ENCODE results near the gene MYH14. TPM values are rescaled to one million over a fixed set of nuclear protein-coding genes. Genes with fewer than 3 reads are reported as not detected.

The MYH14 gene
- total and polyA plus RNA-seq, 2 experiments from 2014 or later: 40.9 to 64.4 TPM

DNA sequence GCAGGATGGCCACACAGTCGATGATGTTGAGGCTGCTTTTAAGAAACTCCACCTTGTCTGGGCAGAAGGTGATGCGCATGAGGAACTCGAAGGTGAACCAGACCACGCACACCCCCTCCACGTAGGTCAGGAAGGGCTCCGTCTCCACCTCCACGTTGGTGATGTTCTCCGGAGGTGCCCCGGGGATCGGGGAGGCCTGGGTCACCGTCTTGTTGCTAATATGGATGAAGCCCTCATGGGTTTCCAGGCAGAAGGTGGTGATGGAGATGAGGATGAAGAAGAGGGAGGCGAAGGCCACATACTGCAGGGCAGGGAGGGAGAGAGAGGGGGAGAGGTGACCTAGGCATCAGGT lies 120.3 kb downstream of the MYH14 start:
- 95% methylated on average over 12 of the region's 12 CpGs for WGBS (ENCODE audit: low lambda C conversion rate, missing lambda C conversion rate)
- peaks cover 3% of the 10 kb centered on the region for H4K20me1 ChIP-seq (ENCODE audit: insufficient read depth, poor library complexity, severe bottlenecking)
- TF ChIP-seq, protein P1, sequence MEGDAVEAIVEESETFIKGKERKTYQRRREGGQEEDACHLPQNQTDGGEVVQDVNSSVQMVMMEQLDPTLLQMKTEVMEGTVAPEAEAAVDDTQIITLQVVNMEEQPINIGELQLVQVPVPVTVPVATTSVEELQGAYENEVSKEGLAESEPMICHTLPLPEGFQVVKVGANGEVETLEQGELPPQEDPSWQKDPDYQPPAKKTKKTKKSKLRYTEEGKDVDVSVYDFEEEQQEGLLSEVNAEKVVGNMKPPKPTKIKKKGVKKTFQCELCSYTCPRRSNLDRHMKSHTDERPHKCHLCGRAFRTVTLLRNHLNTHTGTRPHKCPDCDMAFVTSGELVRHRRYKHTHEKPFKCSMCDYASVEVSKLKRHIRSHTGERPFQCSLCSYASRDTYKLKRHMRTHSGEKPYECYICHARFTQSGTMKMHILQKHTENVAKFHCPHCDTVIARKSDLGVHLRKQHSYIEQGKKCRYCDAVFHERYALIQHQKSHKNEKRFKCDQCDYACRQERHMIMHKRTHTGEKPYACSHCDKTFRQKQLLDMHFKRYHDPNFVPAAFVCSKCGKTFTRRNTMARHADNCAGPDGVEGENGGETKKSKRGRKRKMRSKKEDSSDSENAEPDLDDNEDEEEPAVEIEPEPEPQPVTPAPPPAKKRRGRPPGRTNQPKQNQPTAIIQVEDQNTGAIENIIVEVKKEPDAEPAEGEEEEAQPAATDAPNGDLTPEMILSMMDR (IDR thresholded peaks at IDR 0.05; ENCODE audit: poor library complexity): no peak
- TF ChIP-seq EZH2phosphoT487 (IDR thresholded peaks at IDR 0.05; ENCODE audit: low read depth, severe bottlenecking, unreplicated experiment): no peak
- no peak for TF ChIP-seq EZH2 (IDR thresholded peaks at IDR 0.05; ENCODE audit: borderline replicate concordance)
- no peak overlapping the region for H3K4me3 ChIP-seq
- peaks cover 23% of the 10 kb centered on the region for H3K27me3 ChIP-seq
- no peaks in the 10 kb centered on the region for H3K9me2 ChIP-seq (replicated peaks; ENCODE audit: insufficient read depth)
- no peak overlapping the region for H2AFZ ChIP-seq
- H3K79me2 ChIP-seq: no peaks in the 10 kb centered on the region
- H3K36me3 ChIP-seq (replicated peaks; ENCODE audit: insufficient read depth, low read depth): no peaks in the 10 kb centered on the region
- H3K27ac ChIP-seq: no peak overlapping the region
- no peak overlapping the region for H3K4me2 ChIP-seq
- DNase-seq (ENCODE audit: low spot score): no peak
- H3K9me3 ChIP-seq (ENCODE audit: low read depth): no peaks in the 10 kb centered on the region
- peaks cover 4% of the 10 kb centered on the region for H3K4me1 ChIP-seq (ENCODE audit: insufficient read depth)

- Histone ChIP-seq H3K79me2 (no peaks in the 10 kb centered on the region), H3K4me1 (ENCODE audit: insufficient read depth) (peaks cover 4% of the 10 kb centered on the region), H4K20me1 (ENCODE audit: insufficient read depth, poor library complexity, severe bottlenecking) (peaks cover 3% of the 10 kb centered on the region), H3K9me3 (ENCODE audit: low read depth) (no peaks in the 10 kb centered on the region), H3K36me3 (replicated peaks; ENCODE audit: insufficient read depth, low read depth) (no peaks in the 10 kb centered on the region), H3K4me2 (no peak overlapping the region), H3K9me2 (replicated peaks; ENCODE audit: insufficient read depth) (no peaks in the 10 kb centered on the region), H2AFZ (no peak overlapping the region), H3K4me3 (no peak overlapping the region), H3K27ac (no peak overlapping the region), H3K27me3 (peaks cover 23% of the 10 kb centered on the region)
- WGBS (ENCODE audit: low lambda C conversion rate, missing lambda C conversion rate): 79% methylated on average over 11 of the region's 11 CpGs
- TF ChIP-seq, protein P1 (IDR thresholded peaks at IDR 0.05; ENCODE audit: poor library complexity): no peak
- no peak for TF ChIP-seq EZH2 (IDR thresholded peaks at IDR 0.05; ENCODE audit: borderline replicate concordance)
- no peak for DNase-seq (ENCODE audit: low spot score)
Observed at GRCh38 chr19:50324331-50324730, 120.9 kb downstream of the MYH14 start.

DNA sequence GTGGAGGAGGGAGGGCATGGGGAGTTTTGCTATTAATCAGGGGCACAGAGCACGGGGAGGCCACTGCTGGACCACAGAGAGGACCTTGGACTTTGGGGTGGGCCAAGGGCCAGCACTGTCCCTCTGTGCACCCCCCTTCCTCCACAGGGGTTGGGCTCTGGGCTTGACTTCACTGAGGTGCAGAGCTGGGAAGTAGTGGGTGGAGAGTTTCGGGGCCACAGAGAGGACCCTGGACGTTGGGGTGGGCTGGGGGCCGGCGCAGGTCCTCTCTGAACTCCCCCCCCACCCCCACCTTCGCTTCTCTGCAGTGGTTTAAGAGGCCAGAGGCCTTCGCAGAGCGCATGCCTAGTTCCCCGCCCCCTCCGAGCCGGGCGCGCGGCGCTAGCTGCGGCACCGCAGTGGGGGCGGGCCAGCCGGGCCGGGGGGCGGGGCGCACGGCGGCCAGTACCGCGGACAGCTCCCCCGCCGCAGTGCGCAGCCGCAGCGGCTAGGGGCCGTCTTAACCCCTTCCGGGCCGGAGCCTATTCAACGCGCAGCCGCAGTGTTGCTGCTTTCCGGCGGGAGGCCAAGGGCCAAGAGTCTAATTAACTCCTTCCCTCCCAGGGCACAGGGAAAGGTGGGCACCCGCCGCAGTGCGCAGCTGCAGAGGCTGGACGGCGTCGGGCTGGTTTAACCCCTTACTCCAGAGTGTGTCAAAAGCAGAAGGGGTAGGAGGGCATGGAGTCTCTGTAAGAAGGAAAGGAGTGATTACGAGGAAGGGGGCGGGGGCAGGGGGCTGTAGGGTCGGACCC lies 122.1 kb downstream of the MYH14 start:
- no peak overlapping the region for H3K27ac ChIP-seq
- no peaks in the 10 kb centered on the region for H3K9me2 ChIP-seq (replicated peaks; ENCODE audit: insufficient read depth)
- peaks cover 23% of the 10 kb centered on the region for H3K27me3 ChIP-seq
- H3K79me2 ChIP-seq: no peaks in the 10 kb centered on the region
- TF ChIP-seq EZH2 (IDR thresholded peaks at IDR 0.05; ENCODE audit: borderline replicate concordance) (no peak), EZH2phosphoT487 (IDR thresholded peaks at IDR 0.05; ENCODE audit: low read depth, severe bottlenecking, unreplicated experiment) (no peak)
- H3K4me3 ChIP-seq: no peak overlapping the region
- peaks cover 3% of the 10 kb centered on the region for H4K20me1 ChIP-seq (ENCODE audit: insufficient read depth, poor library complexity, severe bottlenecking)
- WGBS (ENCODE audit: low lambda C conversion rate, missing lambda C conversion rate): 7% methylated on average over 21 of the region's 48 CpGs
- no peak overlapping the region for H2AFZ ChIP-seq
- peak overlapping the region; percentile 76 for H3K4me2 ChIP-seq
- peaks cover 11% of the 10 kb centered on the region for H3K4me1 ChIP-seq (ENCODE audit: insufficient read depth)
- peak; percentile 90 for DNase-seq (ENCODE audit: low spot score)
- H3K36me3 ChIP-seq (replicated peaks; ENCODE audit: insufficient read depth, low read depth): no peaks in the 10 kb centered on the region
- H3K9me3 ChIP-seq (ENCODE audit: low read depth): no peaks in the 10 kb centered on the region

GRCh38 chr19:50326101-50326664 lies 122.8 kb downstream of the MYH14 start:
- no peak overlapping the region for H3K27ac ChIP-seq
- peaks cover 23% of the 10 kb centered on the region for H3K27me3 ChIP-seq
- no peak overlapping the region for H2AFZ ChIP-seq
- peaks cover 3% of the 10 kb centered on the region for H4K20me1 ChIP-seq (ENCODE audit: insufficient read depth, poor library complexity, severe bottlenecking)
- no peaks in the 10 kb centered on the region for H3K9me3 ChIP-seq (ENCODE audit: low read depth)
- H3K79me2 ChIP-seq: no peaks in the 10 kb centered on the region
- no peak for DNase-seq (ENCODE audit: low spot score)
- H3K4me1 ChIP-seq (ENCODE audit: insufficient read depth): peaks cover 11% of the 10 kb centered on the region
- TF ChIP-seq, protein P1 (IDR thresholded peaks at IDR 0.05; ENCODE audit: poor library complexity): no peak
- TF ChIP-seq EZH2phosphoT487 (IDR thresholded peaks at IDR 0.05; ENCODE audit: low read depth, severe bottlenecking, unreplicated experiment): no peak
- TF ChIP-seq EZH2 (IDR thresholded peaks at IDR 0.05; ENCODE audit: borderline replicate concordance): no peak
- H3K4me3 ChIP-seq: no peak overlapping the region
- no peaks in the 10 kb centered on the region for H3K36me3 ChIP-seq (replicated peaks; ENCODE audit: insufficient read depth, low read depth)
- no peaks in the 10 kb centered on the region for H3K9me2 ChIP-seq (replicated peaks; ENCODE audit: insufficient read depth)
- peak overlapping the region; percentile 76 for H3K4me2 ChIP-seq
- WGBS (ENCODE audit: low lambda C conversion rate, missing lambda C conversion rate): 8% methylated on average over 20 of the region's 26 CpGs
